A673 (cell line): ENCODE measurements around the gene ODAPH.
"Not testable (repeated sequence)": the region's sequence is repeated elsewhere in the genome, so short reads cannot be mapped to it uniquely, and the experiment has no call there.

ENCODE experiments used
- EZH2 ChIP-seq: fragments of 200-600 bp; sonication (generic); IDR thresholded peaks from 2 replicates; pipeline ENCODE4 v1.6.1; 2017; ENCODE audit warnings: borderline replicate concordance, low read depth, mild to moderate bottlenecking, mixed read lengths, antibody characterized with exemption, low read length; ENCODE audit not compliant: poor library complexity, severe bottlenecking
- TF ChIP-seq, protein P1 (sequence below): fragments of 300-800, 200-600 bp; sonication (generic); conservative IDR thresholded peaks from 2 replicates; pipeline ENCODE4 v1.5.1; 2017; ENCODE audit warnings: low read depth, mild to moderate bottlenecking, antibody characterized with exemption, low read length, moderate library complexity, mixed read lengths

DNA sequence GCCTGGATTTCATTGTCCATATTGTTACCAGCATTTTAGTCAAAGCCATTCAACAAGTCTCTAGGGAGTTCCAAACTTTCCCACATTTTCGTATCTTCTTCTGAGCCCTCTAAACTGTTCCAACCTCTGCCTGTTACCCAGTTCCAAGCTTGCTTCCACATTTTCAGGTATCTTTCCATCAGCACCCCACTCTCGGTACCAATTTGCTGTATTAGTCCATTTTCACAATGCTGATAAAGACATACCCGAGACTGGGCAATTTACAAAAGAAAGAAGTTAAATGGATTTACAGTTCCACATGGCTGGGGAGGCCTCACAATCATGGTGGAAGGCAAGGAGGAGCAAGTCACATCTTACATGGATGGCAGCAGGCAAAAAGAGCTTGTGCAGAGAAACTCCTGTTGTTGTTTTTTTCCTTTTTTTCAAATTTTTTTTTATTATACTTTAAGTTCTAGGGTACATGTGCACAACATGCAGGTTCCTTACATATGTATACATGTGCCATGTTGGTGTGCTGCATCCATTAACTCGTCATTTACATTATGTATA is 22.5 kb upstream of the ODAPH start:
- TF ChIP-seq, protein P1, sequence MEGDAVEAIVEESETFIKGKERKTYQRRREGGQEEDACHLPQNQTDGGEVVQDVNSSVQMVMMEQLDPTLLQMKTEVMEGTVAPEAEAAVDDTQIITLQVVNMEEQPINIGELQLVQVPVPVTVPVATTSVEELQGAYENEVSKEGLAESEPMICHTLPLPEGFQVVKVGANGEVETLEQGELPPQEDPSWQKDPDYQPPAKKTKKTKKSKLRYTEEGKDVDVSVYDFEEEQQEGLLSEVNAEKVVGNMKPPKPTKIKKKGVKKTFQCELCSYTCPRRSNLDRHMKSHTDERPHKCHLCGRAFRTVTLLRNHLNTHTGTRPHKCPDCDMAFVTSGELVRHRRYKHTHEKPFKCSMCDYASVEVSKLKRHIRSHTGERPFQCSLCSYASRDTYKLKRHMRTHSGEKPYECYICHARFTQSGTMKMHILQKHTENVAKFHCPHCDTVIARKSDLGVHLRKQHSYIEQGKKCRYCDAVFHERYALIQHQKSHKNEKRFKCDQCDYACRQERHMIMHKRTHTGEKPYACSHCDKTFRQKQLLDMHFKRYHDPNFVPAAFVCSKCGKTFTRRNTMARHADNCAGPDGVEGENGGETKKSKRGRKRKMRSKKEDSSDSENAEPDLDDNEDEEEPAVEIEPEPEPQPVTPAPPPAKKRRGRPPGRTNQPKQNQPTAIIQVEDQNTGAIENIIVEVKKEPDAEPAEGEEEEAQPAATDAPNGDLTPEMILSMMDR: not testable (repeated sequence)
- TF ChIP-seq EZH2: not testable (repeated sequence)
